H1 (cell line): ENCODE results near the gene DACT3. TPM values are rescaled to one million over a fixed set of nuclear protein-coding genes. Genes with fewer than 3 reads are reported as not detected.
A peak's percentile ranks its signal among the peaks of the same experiment; 100 is the strongest.

Experiments
- CTCF ChIA-PET: fragments of 300-600 bp; sonication (Branson Sonifier 250); formaldehyde crosslinking; loops from one replicate; lab custom pipeline; 2021; ENCODE audit not compliant: partially characterized antibody; lab: Charles Lee
- POLR2A ChIA-PET: fragments of 300-600 bp; sonication (Branson Sonifier 250); formaldehyde crosslinking; loops from one replicate; lab custom pipeline; 2021; ENCODE audit warnings: inconsistent platforms; ENCODE audit not compliant: partially characterized antibody; lab: Charles Lee
- DNase-seq, 2 experiments: peaks; one replicate each; pipeline versions ENCODE4 v3.0.0 to v3.0.0-alpha.2; 2010 to 2022; ENCODE audit warnings: low spot score in 2 of 2, low read depth in 1 of 2, mixed read lengths in 1 of 2
- FAIRE-seq: peaks from 2 replicates; lab custom pipeline; 2011; peaks lifted over from hg19 to GRCh38; lab: Jason Lieb, UNC
- H2AFZ ChIP-seq: 2 replicates; pipeline ENCODE4 v1.8.1; 2012; ENCODE audit warnings: low read length, inconsistent platforms
- H2AK5ac ChIP-seq: 2 replicates; pipeline ENCODE4 v1.6.1; 2013; ENCODE audit warnings: low read depth, low read length
- H2BK120ac ChIP-seq: replicated peaks from 2 replicates; pipeline ENCODE3; 2013; ENCODE audit warnings: low read depth, low read length, inconsistent platforms
- H2BK12ac ChIP-seq: 2 replicates; pipeline ENCODE4 v1.6.1; 2013; ENCODE audit warnings: low read depth, low read length
- H2BK15ac ChIP-seq: 2 replicates; pipeline ENCODE4 v1.6.1; 2013; ENCODE audit warnings: low read length
- H2BK20ac ChIP-seq: 2 replicates; pipeline ENCODE4 v1.6.1; 2013; ENCODE audit warnings: low read length
- H2BK5ac ChIP-seq: 2 replicates; pipeline ENCODE4 v1.6.1; 2013; ENCODE audit warnings: low read depth, low read length
- H3K14ac ChIP-seq: 2 replicates; pipeline ENCODE4 v1.6.1; 2013; ENCODE audit warnings: inconsistent platforms; ENCODE audit not compliant: insufficient read length
- H3K18ac ChIP-seq: 2 replicates; pipeline ENCODE4 v1.6.1; 2013; ENCODE audit warnings: low read length; ENCODE audit errors: extremely low read depth
- H3K23ac ChIP-seq: 2 replicates; pipeline ENCODE4 v1.6.1; 2013; ENCODE audit warnings: inconsistent platforms; ENCODE audit not compliant: insufficient read length
- H3K23me2 ChIP-seq: 2 replicates; pipeline ENCODE4 v1.6.1; 2013; ENCODE audit warnings: low read depth, low read length
- H3K27ac ChIP-seq: 2 replicates; pipeline ENCODE4 v1.6.1; 2011; ENCODE audit warnings: low read depth, low read length, inconsistent platforms
- H3K27me3 ChIP-seq, 4 experiments: replicated peaks in 1 of 4; 1 replicate in 1 of 4; 2 replicates in 3 of 4; pipeline versions ENCODE4 v1.6.1 to v1.8.1; 2011 to 2013; ENCODE audit warnings: low read length in 3 of 4, mild to moderate bottlenecking in 3 of 4, inconsistent platforms in 2 of 4, mixed read lengths in 2 of 4, moderate library complexity in 1 of 4; ENCODE audit not compliant: control insufficient read depth in 3 of 4, insufficient read depth in 3 of 4; ENCODE audit errors: extremely low read depth in 1 of 4
- H3K36me3 ChIP-seq, 4 experiments: 2 replicates each; pipeline versions ENCODE4 v1.6.1 to v1.8.1; 2011 to 2013; ENCODE audit warnings: mild to moderate bottlenecking in 4 of 4, low read length in 3 of 4, moderate library complexity in 2 of 4, control low read depth in 1 of 4, inconsistent platforms in 1 of 4; ENCODE audit not compliant: insufficient read depth in 4 of 4, control insufficient read depth in 2 of 4
- H3K4ac ChIP-seq: replicated peaks from 2 replicates; pipeline ENCODE3; 2013; ENCODE audit warnings: low read length, low read depth, mixed read lengths, inconsistent platforms; ENCODE audit not compliant: insufficient read length
- H3K4me1 ChIP-seq, 4 experiments: replicated peaks in 1 of 4; 1 replicate in 1 of 4; 2 replicates in 3 of 4; pipeline versions ENCODE4 v1.6.1 to v1.8.1; 2011 to 2013; ENCODE audit warnings: low read length in 3 of 4, inconsistent platforms in 2 of 4, mixed read lengths in 1 of 4; ENCODE audit not compliant: insufficient read depth in 4 of 4, control insufficient read depth in 3 of 4
- H3K4me2 ChIP-seq, 2 experiments: 2 replicates each; pipeline versions ENCODE4 v1.6.1 to v1.8.1; 2011 to 2013; ENCODE audit warnings: low read depth in 2 of 2, low read length in 2 of 2, control low read depth in 1 of 2, inconsistent platforms in 1 of 2, mild to moderate bottlenecking in 1 of 2; ENCODE audit not compliant: insufficient read depth in 1 of 2
- H3K4me3 ChIP-seq, 4 experiments: fragments of 200-600, 300-600 bp in 1 of 4; sonication (generic), shearing (Covaris generic), sonication (Bioruptor Twin) in 1 of 4; 2 replicates each; pipeline versions ENCODE4 v1.5.1 to v1.8.1; 2011 to 2016; ENCODE audit warnings: low read length in 4 of 4, low read depth in 3 of 4, control low read depth in 2 of 4, inconsistent platforms in 2 of 4, mild to moderate bottlenecking in 2 of 4, mixed read lengths in 1 of 4, moderate library complexity in 1 of 4; ENCODE audit not compliant: insufficient read depth in 2 of 4; ENCODE audit errors: extremely low read depth in 1 of 4
- H3K56ac ChIP-seq: replicated peaks from 2 replicates; pipeline ENCODE3; 2013; ENCODE audit warnings: low read depth, mild to moderate bottlenecking, mixed read lengths, low read length, inconsistent platforms; ENCODE audit not compliant: insufficient read length
- H3K79me1 ChIP-seq: 2 replicates; pipeline ENCODE4 v1.6.1; 2013; ENCODE audit warnings: low read depth, low read length, control low read depth
- H3K79me2 ChIP-seq, 2 experiments: 2 replicates each; pipeline versions ENCODE4 v1.6.1 to v1.8.1; 2012 to 2013; ENCODE audit warnings: low read length in 2 of 2, mild to moderate bottlenecking in 2 of 2, inconsistent platforms in 1 of 2; ENCODE audit not compliant: insufficient read depth in 2 of 2, control insufficient read depth in 1 of 2
- H3K9ac ChIP-seq, 4 experiments: replicated peaks in 1 of 4; 1 replicate in 1 of 4; 2 replicates in 3 of 4; pipeline versions ENCODE4 v1.6.1 to v1.8.1; 2011 to 2013; ENCODE audit warnings: low read depth in 3 of 4, low read length in 3 of 4, control low read depth in 2 of 4, mild to moderate bottlenecking in 2 of 4, moderate library complexity in 2 of 4, inconsistent platforms in 1 of 4; ENCODE audit errors: extremely low read depth in 1 of 4
- H3K9me3 ChIP-seq, 2 experiments: 2 replicates each; pipeline versions ENCODE4 v1.6.1 to v1.8.1; 2012 to 2013; ENCODE audit warnings: mild to moderate bottlenecking in 2 of 2, moderate library complexity in 2 of 2, control low read depth in 1 of 2, inconsistent platforms in 1 of 2, low read depth in 1 of 2, low read length in 1 of 2, mixed read lengths in 1 of 2; ENCODE audit not compliant: insufficient read depth in 2 of 2
- H4K20me1 ChIP-seq, 2 experiments: replicated peaks in 1 of 2; 2 replicates each; pipeline versions ENCODE3 to v1.8.1; 2011 to 2013; ENCODE audit warnings: inconsistent platforms in 2 of 2, low read length in 2 of 2, mild to moderate bottlenecking in 1 of 2; ENCODE audit not compliant: insufficient read depth in 2 of 2, control insufficient read depth in 1 of 2
- H4K5ac ChIP-seq: 2 replicates; pipeline ENCODE4 v1.6.1; 2013; ENCODE audit warnings: low read length, low read depth, mixed read lengths, inconsistent platforms; ENCODE audit not compliant: insufficient read length
- H4K8ac ChIP-seq: 2 replicates; pipeline ENCODE4 v1.8.0; 2013; ENCODE audit warnings: mild to moderate bottlenecking, moderate library complexity, low read length, inconsistent platforms; ENCODE audit not compliant: insufficient read depth; ENCODE audit errors: extremely low read depth
- H4K91ac ChIP-seq: replicated peaks from 2 replicates; pipeline ENCODE3; 2013; ENCODE audit warnings: low read length, mixed read lengths, inconsistent platforms; ENCODE audit not compliant: insufficient read length
- CTBP2 ChIP-seq: IDR thresholded peaks from 2 replicates; pipeline ENCODE4 v1.7.0; 2011; ENCODE audit warnings: borderline replicate concordance, mild to moderate bottlenecking, moderate library complexity, mixed read lengths, low read length; ENCODE audit not compliant: insufficient read depth, insufficient read length
- EZH2 ChIP-seq: fragments of 200-600 bp; sonication (generic); IDR thresholded peaks from 2 replicates; pipeline ENCODE4 v1.7.1; 2012; ENCODE audit warnings: low read depth, mild to moderate bottlenecking, moderate library complexity, low read length, inconsistent platforms; ENCODE audit not compliant: severe bottlenecking
- FOSL1 ChIP-seq: IDR thresholded peaks from 2 replicates; pipeline ENCODE4 v1.6.1; 2011; ENCODE audit warnings: mild to moderate bottlenecking, low read depth, low read length, moderate library complexity; ENCODE audit not compliant: insufficient read depth
- HDAC6 ChIP-seq: IDR thresholded peaks from one replicate; pipeline ENCODE4 v1.7.1; 2012; ENCODE audit warnings: low read depth, mild to moderate bottlenecking, inconsistent platforms, low read length, moderate library complexity
- MAFK ChIP-seq: IDR thresholded peaks from 2 replicates; pipeline ENCODE4 v1.6.1; 2012; ENCODE audit warnings: low read depth, mild to moderate bottlenecking, improper control_type of control experiment, low read length
- SP4 ChIP-seq: IDR thresholded peaks from 2 replicates; pipeline ENCODE4 v1.6.1; 2012; ENCODE audit warnings: low read length, inconsistent platforms
- WGBS, 2 experiments: shearing (Covaris generic) in 1 of 2; methylation state at CpG; one replicate each; pipeline versions ENCODE4 v1.1.6 to v1.1.7; 2013 to 2015; ENCODE audit warnings: low lambda C conversion rate in 2 of 2, mixed read lengths in 2 of 2, inconsistent platforms in 1 of 2, low coverage in 1 of 2, missing lambda C conversion rate in 1 of 2; ENCODE audit not compliant: insufficient replicate concordance in 2 of 2, insufficient coverage in 1 of 2, insufficient read length in 1 of 2; ENCODE audit errors: extremely low coverage in 1 of 2, missing lambda C conversion rate in 1 of 2; 5-methylcytosine and 5-hydroxymethylcytosine counted together
- polyA plus RNA-seq, 7 experiments: library from polyadenylated mRNA; depleted of rRNA in 3 of 7; stranded (reverse) in 5 of 7; unstranded in 2 of 7; fragments of >200 nt in 5 of 7; fragments of 200-250 nt in 2 of 7; gene quantifications; 1 replicate in 5 of 7; 2 replicates in 1 of 7; 4 replicates in 1 of 7; pipeline versions ENCODE4 v1.2.1 to v1.2.3, GENCODE V29; 2011 to 2013; ENCODE audit warnings: missing spikeins in 2 of 7, mixed read lengths in 2 of 7
- total RNA-seq: library from RNA; stranded (reverse); fragmentation: NEBNext Ultra II Directional; extraction: Animal tissue kit (Norgen Biotek cat#: 25700); gene quantifications from 2 replicates; pipeline ENCODE4 v1.2.1, GENCODE V29; 2021

Gene DACT3
- total and polyA plus RNA-seq, 2 of the 8 experiments (the other 6 are each of a cell fraction or from before 2014, with no cell fraction given), result 1.8 to 2.0 TPM

DNA sequence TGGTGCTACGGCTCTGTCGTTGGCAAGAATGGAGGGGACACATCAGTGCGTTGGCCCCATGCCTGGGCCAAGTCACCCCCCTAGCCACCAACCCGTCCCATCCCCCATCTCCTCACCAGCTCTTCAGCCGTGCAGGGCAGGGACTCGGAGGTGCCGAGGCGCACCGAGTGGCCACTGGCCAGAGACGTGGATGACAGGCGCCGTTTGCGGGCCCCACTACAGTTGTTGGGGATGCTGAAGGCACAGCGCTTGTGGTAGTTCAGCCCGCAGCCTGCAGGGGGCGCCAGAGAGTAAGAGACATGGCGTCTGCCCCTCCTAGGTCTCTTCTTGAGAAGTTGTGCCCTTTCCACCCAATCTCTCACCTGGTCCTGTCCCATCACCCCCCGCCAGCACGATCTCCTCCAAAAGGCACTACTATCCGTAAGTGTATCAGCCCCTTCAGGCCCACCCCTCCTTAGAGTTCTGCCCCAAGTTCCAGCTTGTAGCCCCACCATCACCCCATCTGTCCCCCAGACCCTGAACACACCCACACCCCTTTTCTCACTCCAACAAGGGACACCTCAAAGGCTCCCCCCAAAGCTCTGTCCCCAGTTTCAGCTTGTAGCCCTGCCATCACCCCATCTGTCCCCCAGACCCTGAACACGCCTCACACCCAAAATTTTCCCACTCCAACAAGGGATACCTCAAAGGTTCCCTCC, 43.5 kb upstream of the DACT3 start:
- Histone ChIP-seq H3K36me3 (peaks cover 2 to 51% (median 39%) of the 10 kb centered on the region in 4 experiments), H3K23me2 (no peaks in the 10 kb centered on the region), H4K91ac (no peak overlapping the region), H3K18ac (no peak overlapping the region), H3K4me3 (no peak overlapping the region), H4K20me1 (peaks cover 5 to 10% of the 10 kb centered on the region in 2 experiments), H3K9me3 (no peaks in the 10 kb centered on the region), H2BK5ac (peak overlapping the region; percentile 26; the same call in 1 of the 2 replicates), H2BK12ac (no peak overlapping the region), H3K4ac (no peak overlapping the region), H3K4me1 (peaks cover 0 to 1% (median 0%) of the 10 kb centered on the region in 4 experiments; a peak in 1 of 7 replicates), H2AK5ac (no peak overlapping the region), H3K9ac (no peak overlapping the region), H3K56ac (no peak overlapping the region), H3K27ac (no peak overlapping the region), H3K79me2 (no peaks in the 10 kb centered on the region), H2AFZ (no peak overlapping the region), H3K4me2 (no peak overlapping the region), H3K14ac (no peak overlapping the region), H2BK15ac (no peak overlapping the region), H4K8ac (peak overlapping the region; percentile 58), H3K27me3 (no peaks in the 10 kb centered on the region), H3K79me1 (no peaks in the 10 kb centered on the region), H3K23ac (no peak overlapping the region), H2BK20ac (no peak overlapping the region), H2BK120ac (no peak overlapping the region), H4K5ac (no peak overlapping the region)
- DNase-seq (peak in 1 of 2 experiments; percentile 100), FAIRE-seq (peak; percentile 58)
- ChIA-PET CTCF (interaction anchor here (0.6 to 7.2 kb wide), 30 partner anchors 8 to 424 kb away, joined by 3 to 188 read pairs (median 4); partner anchors contain the start of genes CALM3 and PRKD2), POLR2A (interaction anchor here (0.6 to 1.6 kb wide), 9 partner anchors 10 to 265 kb away, joined by 3 to 7 read pairs (median 3); no protein-coding TSS in a partner anchor)
- WGBS, 2 experiments, result 61% methylated on average over 21 of the region's 21 CpGs; no CpG with 5 or more reads in 1 of the 2 experiments
- TF ChIP-seq EZH2 (no peak), CTBP2 (no peak), FOSL1 (no peak), SP4 (no peak), HDAC6 (no peak), MAFK (no peak)
